HFF-Myc (cell line): Measurements from ENCODE around the gene RELA.
A peak's percentile ranks its signal among the peaks of the same experiment; 100 is the strongest.

Experiments
- DNase-seq: peaks from one replicate; pipeline ENCODE4 v3.0.0-alpha.2; 2011; ENCODE audit warnings: low read depth; ENCODE audit errors: extremely low read depth
- H3K4me3 ChIP-seq: replicated peaks from 2 replicates; pipeline ENCODE4 v1.5.1; 2011; ENCODE audit warnings: low read depth, mild to moderate bottlenecking, control low read depth, low read length
- CTCF ChIP-seq: IDR thresholded peaks from 2 replicates; pipeline ENCODE4 v1.5.1; 2012; ENCODE audit warnings: mild to moderate bottlenecking, low read depth, low read length, control low read depth; ENCODE audit errors: missing control alignments

RELA gene

DNA sequence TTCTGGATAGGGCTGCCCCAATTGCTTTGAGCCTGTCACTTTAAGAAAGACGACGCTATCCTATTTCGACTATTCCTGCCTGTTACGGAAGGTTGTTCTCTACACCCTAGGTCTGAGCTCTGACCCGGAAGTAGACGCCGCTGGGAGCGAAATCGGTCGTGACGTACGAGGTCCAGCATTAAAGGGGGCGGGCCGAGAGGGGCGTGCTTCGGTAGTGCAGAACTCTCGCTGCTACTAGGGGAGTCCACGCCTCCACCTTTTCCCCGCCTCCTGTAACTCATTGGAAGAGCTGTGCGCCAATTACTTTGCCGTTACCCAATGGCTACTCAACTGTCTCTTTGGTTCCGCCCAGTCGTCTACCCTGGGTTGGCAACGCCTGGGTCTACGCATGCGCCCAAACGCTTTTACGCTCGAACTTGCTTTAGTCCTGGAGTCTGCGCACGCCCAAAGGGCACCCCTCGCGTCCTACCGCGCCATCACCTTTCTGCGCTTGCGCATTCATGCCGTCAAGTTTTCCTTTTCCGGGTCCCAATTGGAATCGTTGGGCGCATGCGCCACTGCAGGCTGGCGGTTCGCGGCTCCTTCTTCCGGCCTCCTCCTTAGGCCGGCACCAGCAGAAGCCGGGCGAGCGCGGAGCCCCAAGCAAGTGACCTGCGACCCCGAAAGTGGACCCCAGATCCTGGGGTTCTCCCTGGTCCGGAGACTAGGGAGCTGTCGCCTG lies 47.3 kb downstream of the RELA start, which contains the start of gene PCNX3:
Gene PCNX3 (plus strand): TSS at position 548 of the 721 bp plus-strand sequence. CDS start 536 bp downstream, outside the sequence.
- TF ChIP-seq CTCF: no peak
- DNase-seq: peak; percentile 100
- peak within 1 kb of the TSS; percentile 76 for H3K4me3 ChIP-seq

DNA sequence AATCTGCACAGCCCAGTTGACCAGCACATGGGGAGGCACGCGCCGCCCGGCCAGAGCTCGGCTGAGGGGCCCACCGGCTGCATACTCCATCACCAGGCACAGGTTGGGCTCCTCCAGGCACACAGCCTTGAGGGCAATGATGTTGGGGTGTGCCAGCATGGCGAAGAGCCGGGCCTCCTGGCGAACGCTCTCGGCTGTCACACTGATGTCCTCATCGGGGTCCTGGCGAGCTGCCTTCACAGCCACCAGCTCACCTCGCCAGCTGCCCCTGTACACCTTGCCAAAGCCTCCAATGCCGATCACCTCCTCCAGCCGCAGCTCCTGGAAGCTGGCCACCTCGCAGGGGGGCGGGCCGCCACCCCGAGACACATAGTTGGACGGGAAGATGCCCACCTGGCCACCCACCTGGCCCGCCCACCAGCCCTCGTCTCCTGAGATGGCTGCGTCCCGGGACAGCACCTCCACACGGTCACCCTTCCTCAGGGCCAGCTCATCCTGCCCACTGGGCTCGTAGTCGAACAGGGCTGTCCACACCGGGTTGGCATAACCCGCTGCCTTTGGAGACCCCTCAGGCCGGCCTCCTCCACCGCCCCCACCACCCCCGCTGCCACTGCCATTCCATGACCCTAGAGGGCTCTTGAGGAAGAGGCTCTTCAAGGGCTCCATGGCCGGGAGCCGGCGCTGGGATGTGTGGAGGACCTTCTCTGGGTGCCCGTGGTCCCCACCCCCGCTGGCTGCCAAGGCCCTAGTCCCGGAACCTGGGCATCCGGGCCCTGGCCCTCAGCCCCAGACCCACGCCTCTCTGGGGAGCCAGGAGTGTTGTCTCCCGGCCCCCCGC lies 49.4 kb downstream of the RELA start:
- H3K4me3 ChIP-seq: peak overlapping the region; percentile 76
- TF ChIP-seq CTCF: no peak
- DNase-seq: no peak

- no peak for TF ChIP-seq CTCF
- no peak for DNase-seq
- H3K4me3 ChIP-seq: peak overlapping the region; percentile 76
Observed at GRCh38 chr11:65612691-65613090, 50.0 kb downstream of the RELA start.

DNA sequence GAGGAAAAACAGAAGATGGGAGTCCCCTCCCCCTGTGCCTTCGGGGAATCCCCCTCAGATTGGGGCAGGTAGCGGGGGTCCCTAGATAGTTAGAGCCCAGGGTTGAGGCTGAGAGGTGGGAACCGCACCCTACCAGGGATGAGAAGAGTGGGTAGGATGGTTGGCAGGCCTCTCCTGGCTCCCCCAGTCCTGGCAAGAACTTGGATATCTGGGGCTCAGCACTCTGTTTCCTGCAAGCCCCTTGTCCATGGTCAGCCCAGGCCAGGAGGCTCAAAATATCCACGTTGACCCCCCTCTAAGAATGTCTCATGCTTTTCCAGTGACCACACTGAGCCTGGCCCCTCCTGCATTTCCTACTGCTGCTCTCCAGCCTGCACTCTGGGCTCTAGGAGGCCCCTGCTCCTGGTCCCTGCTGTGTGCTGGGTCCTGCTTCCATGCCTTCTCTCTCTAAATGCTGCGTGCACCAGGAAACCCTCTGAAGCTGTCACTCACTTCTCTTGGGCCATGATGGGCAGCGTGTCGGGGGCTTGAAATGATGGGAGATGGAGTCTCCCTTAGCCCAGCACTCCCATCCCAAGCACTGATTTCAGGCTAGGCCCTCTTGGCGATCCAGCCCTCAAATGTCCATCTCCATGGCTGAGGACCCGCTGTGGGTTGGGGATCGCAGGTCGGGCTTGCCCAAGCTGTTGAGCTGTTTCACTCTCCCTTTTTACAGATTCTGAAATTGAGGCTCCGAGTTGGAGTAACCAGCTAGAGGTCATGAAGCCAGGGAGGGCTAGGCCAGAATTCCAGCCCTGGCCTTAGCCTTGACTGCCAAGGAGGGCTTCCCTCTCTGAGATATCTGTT lies 50.7 kb downstream of the RELA start:
- TF ChIP-seq CTCF: no peak
- peak overlapping the region; percentile 76 for H3K4me3 ChIP-seq
- no peak for DNase-seq

DNA sequence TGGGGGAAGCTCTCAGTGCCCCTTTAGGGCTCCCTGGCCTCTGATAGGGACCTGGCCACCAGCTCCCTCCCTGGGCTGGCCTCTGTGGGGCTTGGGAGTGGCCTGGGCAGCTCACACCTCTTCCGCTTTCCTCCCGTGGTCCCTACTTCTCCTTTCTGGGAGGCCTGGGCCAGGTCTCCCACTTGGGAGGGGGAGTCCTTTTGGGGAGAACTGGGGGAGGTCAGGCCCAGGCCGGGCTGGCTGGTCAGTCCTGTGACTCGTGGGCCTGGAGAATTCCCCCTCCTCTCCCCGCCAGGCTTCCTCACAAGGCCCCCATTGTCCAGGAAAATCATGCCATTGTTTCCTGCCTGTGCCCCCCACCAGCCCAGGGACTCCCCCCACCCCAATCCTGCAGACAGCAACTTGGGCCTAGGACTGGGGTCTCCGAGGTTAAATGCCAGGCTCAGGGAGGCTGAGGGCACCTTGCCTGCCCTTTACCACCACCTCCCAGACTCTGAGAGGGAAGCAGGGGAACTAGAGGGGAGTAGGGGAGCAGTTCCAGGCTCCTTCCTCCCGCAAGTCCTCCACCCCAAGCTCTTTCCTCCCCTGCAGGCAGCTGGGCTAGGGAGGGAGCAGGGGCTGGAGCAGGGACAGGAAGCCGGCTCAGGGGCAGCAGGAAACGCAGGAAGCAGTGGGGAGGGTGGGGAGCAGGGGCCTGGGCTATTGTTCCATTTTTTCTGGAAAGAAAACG lies 51.5 kb downstream of the RELA start:
- peak overlapping the region; percentile 76 for H3K4me3 ChIP-seq
- no peak for TF ChIP-seq CTCF
- no peak for DNase-seq

DNA sequence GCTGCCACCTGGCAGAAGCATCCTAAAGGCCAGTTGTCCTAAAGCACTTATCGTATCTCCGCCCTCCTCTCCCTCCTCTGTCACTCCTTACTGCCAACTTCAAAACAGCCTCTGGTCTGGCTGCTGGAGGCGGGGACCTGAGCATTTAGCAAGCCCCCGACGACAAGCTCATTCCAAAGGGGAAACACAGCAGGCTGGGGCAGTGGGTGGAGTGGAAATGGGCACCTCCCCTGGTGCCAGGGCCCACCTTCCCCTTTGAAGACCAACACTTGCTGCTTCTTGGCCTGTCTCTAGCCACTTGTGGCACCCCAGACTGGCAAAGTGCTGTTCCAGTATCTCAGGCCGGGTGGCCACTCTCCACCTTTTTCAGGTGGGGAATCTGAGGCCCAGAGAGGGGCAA lies 52.3 kb downstream of the RELA start:
- no peak for DNase-seq
- no peak overlapping the region for H3K4me3 ChIP-seq
- TF ChIP-seq CTCF: no peak
